MCF 10A (cell line): ENCODE results near the gene NT5C3A. TPM values are rescaled to one million over a fixed set of nuclear protein-coding genes. Genes with fewer than 3 reads are reported as not detected.

Experiments used
- BruUV-seq: library from RNA; stranded (reverse); fragments of 400-500 nt; replicated peaks from 2 replicates; lab custom pipeline; 2021; lab: Mats Ljungman, UMichigan
- CTCF ChIA-PET: fragments of 300-600 bp; sonication (Branson Sonifier 250); formaldehyde crosslinking; extraction: SDS; loops from one replicate; lab custom pipeline; 2021; ENCODE audit warnings: antibody characterized with exemption, inconsistent platforms; lab: Yijun Ruan, JAX
- POLR2A ChIA-PET: fragments of 300-600, 350-650 bp; sonication (Branson Sonifier 250); formaldehyde crosslinking; extraction: SDS; loops from one replicate; lab custom pipeline; 2020; ENCODE audit warnings: antibody characterized with exemption, inconsistent platforms; lab: Yijun Ruan, JAX
- DNase-seq: peaks from one replicate; pipeline ENCODE4 v3.0.0-alpha.2; 2018; ENCODE audit not compliant: unreplicated experiment
- H3K27ac Mint-ChIP-seq: one replicate; pipeline ENCODE4 v1.8.0; 2022; ENCODE audit warnings: mild to moderate bottlenecking, low read depth, mixed read lengths; ENCODE audit not compliant: unreplicated experiment
- H3K27me3 Mint-ChIP-seq: one replicate; pipeline ENCODE4 v1.8.0; 2022; ENCODE audit warnings: mixed read lengths; ENCODE audit not compliant: insufficient read depth, unreplicated experiment
- H3K36me3 Mint-ChIP-seq: one replicate; pipeline ENCODE4 v1.8.0; 2022; ENCODE audit warnings: mild to moderate bottlenecking, moderate library complexity, mixed read lengths; ENCODE audit not compliant: insufficient read depth, unreplicated experiment
- H3K4me1 Mint-ChIP-seq: one replicate; pipeline ENCODE4 v1.8.0; 2022; ENCODE audit warnings: mixed read lengths; ENCODE audit not compliant: insufficient read depth, unreplicated experiment
- H3K4me3 Mint-ChIP-seq: one replicate; pipeline ENCODE4 v1.8.0; 2022; ENCODE audit warnings: mild to moderate bottlenecking, moderate library complexity, mixed read lengths; ENCODE audit not compliant: unreplicated experiment
- H3K9me3 Mint-ChIP-seq: one replicate; pipeline ENCODE4 v1.8.0; 2022; ENCODE audit warnings: mixed read lengths; ENCODE audit not compliant: unreplicated experiment
- CTCF ChIP-seq: fragments of 200-600 bp; IDR thresholded peaks from one replicate; pipeline ENCODE4 v1.8.0; 2022; ENCODE audit warnings: antibody characterized with exemption, mild to moderate bottlenecking; ENCODE audit not compliant: unreplicated experiment
- intact Hi-C: fragments of 100-400 bp; cut with micrococcal nuclease; formaldehyde crosslinking; loops from 2 replicates; pipeline ENCODE4 v1.14.1; 2022
- total RNA-seq: library from RNA; stranded (reverse); gene quantifications from 2 replicates; pipeline ENCODE4 v1.2.3, GENCODE V29; 2022

The NT5C3A gene
- total RNA-seq, 1 experiment from 2014 or later, result 49.5 TPM

GRCh38 chr7:33070831-33071230 lies 8.3 kb upstream of the NT5C3A start:
- ChIA-PET CTCF (interaction anchor here (4.8 kb wide), 1 partner anchor 37 kb away, joined by 17 read pairs; the partner anchor contains the start of gene RP9), POLR2A (no interaction called here)
- Mint-ChIP-seq H3K4me3 (no peak overlapping the region), H3K4me1 (peaks cover 12% of the 10 kb centered on the region), H3K36me3 (peaks cover 4% of the 10 kb centered on the region), H3K9me3 (peaks cover 8% of the 10 kb centered on the region), H3K27me3 (peaks cover 8% of the 10 kb centered on the region), H3K27ac (no peak overlapping the region)
- BruUV-seq, result no TSS peak
- intact Hi-C loops, result no loop called here
- no peak for DNase-seq
- no peak for TF ChIP-seq CTCF

DNA sequence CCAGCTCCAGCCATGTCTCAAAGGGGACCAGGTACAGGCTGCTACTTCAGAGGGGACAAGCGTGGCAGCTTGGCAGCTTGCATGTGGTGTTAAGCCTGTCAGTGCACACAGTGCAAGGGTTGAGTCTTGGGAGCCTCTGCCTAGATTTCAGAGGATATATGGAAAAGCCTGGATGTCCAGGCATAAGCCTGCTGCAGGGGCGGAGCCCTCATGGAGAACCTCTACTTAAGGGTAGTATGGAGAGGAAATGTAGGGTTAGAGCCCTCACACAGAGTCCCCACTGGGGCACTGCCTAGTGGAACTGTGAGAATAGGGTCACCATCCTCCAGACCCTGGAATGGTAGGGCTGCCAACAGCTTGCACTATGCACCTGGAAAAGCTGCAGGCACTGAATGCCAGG lies 7.7 kb upstream of the NT5C3A start:
- H3K27ac Mint-ChIP-seq, result no peak overlapping the region
- ChIA-PET POLR2A (no interaction called here), CTCF (interaction anchor here (4.8 kb wide), 1 partner anchor 38 kb away, joined by 17 read pairs; the partner anchor contains the start of gene RP9)
- no TSS peak for BruUV-seq
- H3K9me3 Mint-ChIP-seq, result peaks cover 11% of the 10 kb centered on the region
- no peak for DNase-seq
- no peak overlapping the region for H3K4me3 Mint-ChIP-seq
- intact Hi-C loops, result no loop called here
- peaks cover 12% of the 10 kb centered on the region for H3K4me1 Mint-ChIP-seq
- H3K36me3 Mint-ChIP-seq, result peaks cover 4% of the 10 kb centered on the region
- peaks cover 3% of the 10 kb centered on the region for H3K27me3 Mint-ChIP-seq
- TF ChIP-seq CTCF, result no peak

DNA sequence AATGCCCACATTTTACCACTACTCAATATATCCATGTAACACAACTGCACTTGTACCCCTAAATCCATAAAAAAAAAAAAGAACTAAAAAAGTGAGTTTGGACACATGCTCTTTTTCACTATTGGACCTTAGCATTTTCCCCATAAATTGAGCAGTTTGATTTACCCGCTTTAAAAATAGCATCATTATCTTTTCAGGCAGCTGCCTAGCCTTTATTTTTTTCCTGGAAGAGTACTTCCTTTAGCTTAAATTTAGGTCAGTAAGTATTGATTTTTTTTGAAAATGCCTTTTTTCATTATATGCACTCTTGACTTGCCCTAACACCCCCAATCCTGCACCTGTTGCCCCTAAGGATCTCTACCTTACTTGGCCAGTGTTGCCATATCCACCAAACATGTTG lies 5.3 kb upstream of the NT5C3A start:
- peaks cover 11% of the 10 kb centered on the region for H3K4me1 Mint-ChIP-seq
- no peak for DNase-seq
- H3K4me3 Mint-ChIP-seq, result no peak overlapping the region
- H3K27me3 Mint-ChIP-seq, result no peaks in the 10 kb centered on the region
- H3K36me3 Mint-ChIP-seq, result peaks cover 4% of the 10 kb centered on the region
- TF ChIP-seq CTCF, result no peak
- H3K27ac Mint-ChIP-seq, result no peak overlapping the region
- BruUV-seq, result no TSS peak
- ChIA-PET CTCF (interaction anchor here (4.8 kb wide), 1 partner anchor 40 kb away, joined by 17 read pairs; the partner anchor contains the start of gene RP9), POLR2A (no interaction called here)
- peaks cover 19% of the 10 kb centered on the region for H3K9me3 Mint-ChIP-seq
- intact Hi-C loops, result loop anchor here (10.0 kb wide), 1 partner anchor 123 kb away; no protein-coding TSS in a partner anchor

GRCh38 chr7:33066771-33067170 lies 4.2 kb upstream of the NT5C3A start:
- POLR2A ChIA-PET, result no interaction called here
- intact Hi-C loops, result loop anchor here (10.0 kb wide), 1 partner anchor 122 kb away; no protein-coding TSS in a partner anchor
- peaks cover 19% of the 10 kb centered on the region for H3K9me3 Mint-ChIP-seq
- BruUV-seq, result no TSS peak
- no peak for TF ChIP-seq CTCF
- no peak for DNase-seq
- peaks cover 2% of the 10 kb centered on the region for H3K4me1 Mint-ChIP-seq
- peaks cover 4% of the 10 kb centered on the region for H3K36me3 Mint-ChIP-seq
- no peaks in the 10 kb centered on the region for H3K27me3 Mint-ChIP-seq
- no peak overlapping the region for H3K27ac Mint-ChIP-seq
- no peak overlapping the region for H3K4me3 Mint-ChIP-seq
- CTCF ChIA-PET, result interaction anchor here (4.8 kb wide), 1 partner anchor 41 kb away, joined by 17 read pairs; the partner anchor contains the start of gene RP9
